ENCODE results near the gene SMAP2.

SMAP2 gene

GRCh38 chr1:40344597-40344996 lies 28.9 kb upstream of the SMAP2 start:
- H2BK5ac ChIP-seq (ENCODE audit: low read depth, low read length, poor library complexity, severe bottlenecking): no peak overlapping the region
- H3K23ac ChIP-seq (ENCODE audit: low read length in 2 of 2): no peak overlapping the region
- no peak overlapping the region for H3K14ac ChIP-seq (ENCODE audit: low read length in 2 of 2)
- no peak overlapping the region for H2AFZ ChIP-seq (ENCODE audit: low read depth, low read length)
- H4K8ac ChIP-seq (ENCODE audit: low read length): no peak overlapping the region
- H2BK120ac ChIP-seq (ENCODE audit: low read depth, low read length): no peak overlapping the region
- H4K91ac ChIP-seq (ENCODE audit: low read length): no peak overlapping the region
- H3K18ac ChIP-seq (ENCODE audit: low read depth in 1 of 2, low read length in 2 of 2): no peak overlapping the region
- no peaks in the 10 kb centered on the region for H3K4me1 ChIP-seq (ENCODE audit: control insufficient read depth, insufficient read depth, low read depth, low read length)
- no peak overlapping the region for H3K27ac ChIP-seq (ENCODE audit: low read length, poor library complexity, severe bottlenecking)
- H3K4me2 ChIP-seq (ENCODE audit: low read length, poor library complexity, severe bottlenecking): no peak overlapping the region
- H2AK5ac ChIP-seq (ENCODE audit: low read length, severe bottlenecking): no peak overlapping the region
- peak overlapping the region in 1 of 2 experiments; percentile 20 for H3K4me3 ChIP-seq (ENCODE audit: insufficient read depth in 1 of 2, low read depth in 1 of 2, low read length in 2 of 2)
- no peak overlapping the region for H3K4ac ChIP-seq (ENCODE audit: low read depth in 1 of 2, low read length in 2 of 2)
- H3K27me3 ChIP-seq (ENCODE audit: control insufficient read depth in 1 of 2, insufficient read depth in 1 of 2, low read length in 2 of 2): peaks cover 4 to 18% of the 10 kb centered on the region in 2 experiments
- H2BK15ac ChIP-seq (ENCODE audit: low read depth, poor library complexity, severe bottlenecking): no peak overlapping the region
- H3K9me3 ChIP-seq (ENCODE audit: control insufficient read depth, low read length): peaks cover 8% of the 10 kb centered on the region
- DNase-seq: peak; percentile 32
- no peak overlapping the region for H2BK12ac ChIP-seq (ENCODE audit: low read length in 2 of 2)
- 49% methylated on average over 6 of the region's 6 CpGs for WGBS
- peak overlapping the region; percentile 78 for H3K9ac ChIP-seq (ENCODE audit: low read length)
- H3K79me1 ChIP-seq (replicated peaks; ENCODE audit: low read length, poor library complexity, severe bottlenecking): no peaks in the 10 kb centered on the region
- no peaks in the 10 kb centered on the region for H3K36me3 ChIP-seq (ENCODE audit: control insufficient read depth in 1 of 2, insufficient read depth in 2 of 2, low read depth in 1 of 2, low read length in 2 of 2)

GRCh38 chr1:40350391-40350790 lies 23.1 kb upstream of the SMAP2 start:
- Histone ChIP-seq H3K27ac (ENCODE audit: low read length, poor library complexity, severe bottlenecking) (no peak overlapping the region), H3K9ac (ENCODE audit: low read length) (no peak overlapping the region), H3K18ac (ENCODE audit: low read depth in 1 of 2, low read length in 2 of 2) (no peak overlapping the region), H3K4me2 (ENCODE audit: low read length, poor library complexity, severe bottlenecking) (no peak overlapping the region), H2BK5ac (ENCODE audit: low read depth, low read length, poor library complexity, severe bottlenecking) (no peak overlapping the region), H4K91ac (ENCODE audit: low read length) (no peak overlapping the region), H3K79me1 (replicated peaks; ENCODE audit: low read length, poor library complexity, severe bottlenecking) (no peaks in the 10 kb centered on the region), H3K36me3 (ENCODE audit: control insufficient read depth in 1 of 2, insufficient read depth in 2 of 2, low read depth in 1 of 2, low read length in 2 of 2) (no peaks in the 10 kb centered on the region), H3K9me3 (ENCODE audit: control insufficient read depth, low read length) (no peaks in the 10 kb centered on the region), H3K27me3 (ENCODE audit: control insufficient read depth in 1 of 2, insufficient read depth in 1 of 2, low read length in 2 of 2) (peaks cover 0 to 6% of the 10 kb centered on the region in 2 experiments), H3K4me3 (ENCODE audit: insufficient read depth in 1 of 2, low read depth in 1 of 2, low read length in 2 of 2) (no peak overlapping the region), H3K4me1 (ENCODE audit: control insufficient read depth, insufficient read depth, low read depth, low read length) (no peaks in the 10 kb centered on the region), H2BK15ac (ENCODE audit: low read depth, poor library complexity, severe bottlenecking) (no peak overlapping the region), H3K14ac (ENCODE audit: low read length in 2 of 2) (no peak overlapping the region), H3K4ac (ENCODE audit: low read depth in 1 of 2, low read length in 2 of 2) (no peak overlapping the region), H2AK5ac (ENCODE audit: low read length, severe bottlenecking) (no peak overlapping the region), H2AFZ (ENCODE audit: low read depth, low read length) (no peak overlapping the region), H3K23ac (ENCODE audit: low read length in 2 of 2) (no peak overlapping the region), H2BK120ac (ENCODE audit: low read depth, low read length) (no peak overlapping the region), H2BK12ac (ENCODE audit: low read length in 2 of 2) (no peak overlapping the region), H4K8ac (ENCODE audit: low read length) (no peak overlapping the region)
- 62% methylated on average over 2 of the region's 2 CpGs for WGBS
- no peak for DNase-seq

GRCh38 chr1:40351124-40351523 lies 22.4 kb upstream of the SMAP2 start:
- Histone ChIP-seq H3K27ac (ENCODE audit: low read length, poor library complexity, severe bottlenecking) (no peak overlapping the region), H3K18ac (ENCODE audit: low read depth in 1 of 2, low read length in 2 of 2) (no peak overlapping the region), H3K14ac (ENCODE audit: low read length in 2 of 2) (no peak overlapping the region), H2AK5ac (ENCODE audit: low read length, severe bottlenecking) (no peak overlapping the region), H3K4me3 (ENCODE audit: insufficient read depth in 1 of 2, low read depth in 1 of 2, low read length in 2 of 2) (no peak overlapping the region), H4K91ac (ENCODE audit: low read length) (no peak overlapping the region), H3K4me2 (ENCODE audit: low read length, poor library complexity, severe bottlenecking) (no peak overlapping the region), H3K36me3 (ENCODE audit: control insufficient read depth in 1 of 2, insufficient read depth in 2 of 2, low read depth in 1 of 2, low read length in 2 of 2) (no peaks in the 10 kb centered on the region), H3K9ac (ENCODE audit: low read length) (no peak overlapping the region), H3K27me3 (ENCODE audit: control insufficient read depth in 1 of 2, insufficient read depth in 1 of 2, low read length in 2 of 2) (peaks cover 0 to 6% of the 10 kb centered on the region in 2 experiments), H3K23ac (ENCODE audit: low read length in 2 of 2) (no peak overlapping the region), H3K9me3 (ENCODE audit: control insufficient read depth, low read length) (no peaks in the 10 kb centered on the region), H3K4me1 (ENCODE audit: control insufficient read depth, insufficient read depth, low read depth, low read length) (no peaks in the 10 kb centered on the region), H2BK5ac (ENCODE audit: low read depth, low read length, poor library complexity, severe bottlenecking) (no peak overlapping the region), H2AFZ (ENCODE audit: low read depth, low read length) (no peak overlapping the region), H2BK15ac (ENCODE audit: low read depth, poor library complexity, severe bottlenecking) (no peak overlapping the region), H2BK120ac (ENCODE audit: low read depth, low read length) (no peak overlapping the region), H2BK12ac (ENCODE audit: low read length in 2 of 2) (no peak overlapping the region), H4K8ac (ENCODE audit: low read length) (no peak overlapping the region), H3K79me1 (replicated peaks; ENCODE audit: low read length, poor library complexity, severe bottlenecking) (no peaks in the 10 kb centered on the region), H3K4ac (ENCODE audit: low read depth in 1 of 2, low read length in 2 of 2) (no peak overlapping the region)
- no peak for DNase-seq
- 82% methylated on average over 1 of the region's 2 CpGs for WGBS

GRCh38 chr1:40352126-40352525 lies 21.4 kb upstream of the SMAP2 start:
- H2BK15ac ChIP-seq (ENCODE audit: low read depth, poor library complexity, severe bottlenecking): no peak overlapping the region
- 87% methylated on average over 2 of the region's 3 CpGs for WGBS
- no peaks in the 10 kb centered on the region for H3K4me1 ChIP-seq (ENCODE audit: control insufficient read depth, insufficient read depth, low read depth, low read length)
- no peak overlapping the region for H3K4ac ChIP-seq (ENCODE audit: low read depth in 1 of 2, low read length in 2 of 2)
- H3K4me3 ChIP-seq (ENCODE audit: insufficient read depth in 1 of 2, low read depth in 1 of 2, low read length in 2 of 2): no peak overlapping the region
- H2AK5ac ChIP-seq (ENCODE audit: low read length, severe bottlenecking): no peak overlapping the region
- no peak overlapping the region for H3K23ac ChIP-seq (ENCODE audit: low read length in 2 of 2)
- H2BK5ac ChIP-seq (ENCODE audit: low read depth, low read length, poor library complexity, severe bottlenecking): no peak overlapping the region
- no peak overlapping the region for H3K14ac ChIP-seq (ENCODE audit: low read length in 2 of 2)
- no peak overlapping the region for H3K9ac ChIP-seq (ENCODE audit: low read length)
- H2AFZ ChIP-seq (ENCODE audit: low read depth, low read length): no peak overlapping the region
- H3K4me2 ChIP-seq (ENCODE audit: low read length, poor library complexity, severe bottlenecking): no peak overlapping the region
- H4K91ac ChIP-seq (ENCODE audit: low read length): no peak overlapping the region
- no peak overlapping the region for H2BK12ac ChIP-seq (ENCODE audit: low read length in 2 of 2)
- DNase-seq: no peak
- no peaks in the 10 kb centered on the region for H3K79me1 ChIP-seq (replicated peaks; ENCODE audit: low read length, poor library complexity, severe bottlenecking)
- no peaks in the 10 kb centered on the region for H3K36me3 ChIP-seq (ENCODE audit: control insufficient read depth in 1 of 2, insufficient read depth in 2 of 2, low read depth in 1 of 2, low read length in 2 of 2)
- H2BK120ac ChIP-seq (ENCODE audit: low read depth, low read length): no peak overlapping the region
- H3K18ac ChIP-seq (ENCODE audit: low read depth in 1 of 2, low read length in 2 of 2): no peak overlapping the region
- peaks cover 0 to 6% of the 10 kb centered on the region in 2 experiments for H3K27me3 ChIP-seq (ENCODE audit: control insufficient read depth in 1 of 2, insufficient read depth in 1 of 2, low read length in 2 of 2)
- H3K9me3 ChIP-seq (ENCODE audit: control insufficient read depth, low read length): peaks cover 3% of the 10 kb centered on the region
- no peak overlapping the region for H3K27ac ChIP-seq (ENCODE audit: low read length, poor library complexity, severe bottlenecking)
- H4K8ac ChIP-seq (ENCODE audit: low read length): no peak overlapping the region

All from mesenchymal stem cell (in vitro differentiated cells and primary cell).